Subcutaneous abdominal adipose tissue (tissue), 5 donors: ENCODE results near the gene ISOC2.
"Not testable (repeated sequence)": the region's sequence is repeated elsewhere in the genome, so short reads cannot be mapped to it uniquely, and the experiment has no call there.

Source experiments
- H3K27ac ChIP-seq: one replicate; pipeline ENCODE4 v1.7.0; 2013; ENCODE audit warnings: low read depth, mild to moderate bottlenecking, inconsistent platforms, low read length, moderate library complexity
- H3K27me3 ChIP-seq, 5 donors: one replicate each; pipeline ENCODE4 v1.7.0; 2013; ENCODE audit warnings: low read length in 5 of 5, inconsistent platforms in 1 of 5; ENCODE audit not compliant: control insufficient read depth in 5 of 5, insufficient read depth in 4 of 5
- H3K36me3 ChIP-seq, 5 donors: one replicate each; pipeline ENCODE4 v1.7.0; 2013; ENCODE audit warnings: low read length in 5 of 5; ENCODE audit not compliant: control insufficient read depth in 5 of 5, insufficient read depth in 5 of 5
- H3K4me1 ChIP-seq, 5 donors: one replicate each; pipeline ENCODE4 v1.7.0; 2013; ENCODE audit warnings: low read length in 5 of 5, mild to moderate bottlenecking in 3 of 5, moderate library complexity in 1 of 5; ENCODE audit not compliant: control insufficient read depth in 5 of 5, insufficient read depth in 5 of 5
- H3K4me3 ChIP-seq, 5 donors: one replicate each; pipeline ENCODE4 v1.7.0; 2013; ENCODE audit warnings: low read length in 5 of 5, low read depth in 1 of 5
- H3K9ac ChIP-seq, 5 donors: one replicate each; pipeline ENCODE4 v1.7.0; 2013; ENCODE audit warnings: low read length in 5 of 5, mild to moderate bottlenecking in 4 of 5, moderate library complexity in 3 of 5
- H3K9me3 ChIP-seq, 5 donors: one replicate each; pipeline ENCODE4 v1.7.0; 2013; ENCODE audit warnings: low read length in 5 of 5; ENCODE audit not compliant: control insufficient read depth in 5 of 5
- donor health status: healthy.
- donor health status: healthy.
- donor health status: healthy.
- donor health status: healthy.
- donor health status: healthy.

ISOC2 gene

GRCh38 chr19:55451163-55451964, 10.1 kb downstream of the ISOC2 start:
- Histone ChIP-seq H3K27ac (no peak overlapping the region), H3K4me3 (no peak overlapping the region), H3K4me1 (peaks cover 0 to 13% (median 9%) of the 10 kb centered on the region in 5 donors), H3K9ac (no peak overlapping the region), H3K27me3 (peaks cover 12 to 42% (median 33%) of the 10 kb centered on the region in 5 donors), H3K36me3 (peaks cover 0 to 22% (median 3%) of the 10 kb centered on the region in 5 donors), H3K9me3 (no peaks in the 10 kb centered on the region)

DNA sequence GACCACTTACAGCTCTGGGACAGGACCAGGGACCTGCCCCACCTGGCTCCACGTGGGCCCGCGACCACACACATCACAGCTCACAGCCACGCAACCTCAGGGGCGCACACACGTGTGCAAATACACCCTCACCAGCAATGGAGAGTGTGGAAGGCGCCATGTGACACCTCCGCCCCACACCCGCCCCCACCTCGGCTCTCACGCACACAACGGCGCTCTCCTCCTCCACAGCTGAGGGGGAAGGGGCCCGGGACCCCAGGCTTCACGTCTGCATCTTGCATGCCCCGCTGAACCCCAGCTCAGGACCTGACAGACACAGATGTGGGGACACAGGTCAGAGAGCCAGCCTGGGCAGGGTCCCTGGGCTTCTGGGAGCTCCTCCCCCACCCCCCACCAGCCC, 12.0 kb downstream of the ISOC2 start:
- Histone ChIP-seq H3K4me1 (peaks cover 0 to 13% (median 9%) of the 10 kb centered on the region in 5 donors), H3K36me3 (peaks cover 0 to 9% (median 0%) of the 10 kb centered on the region in 5 donors), H3K9me3 (no peaks in the 10 kb centered on the region), H3K9ac (no peak overlapping the region), H3K27me3 (peaks cover 17 to 54% (median 42%) of the 10 kb centered on the region in 5 donors), H3K4me3 (no peak overlapping the region), H3K27ac (no peak overlapping the region)

DNA sequence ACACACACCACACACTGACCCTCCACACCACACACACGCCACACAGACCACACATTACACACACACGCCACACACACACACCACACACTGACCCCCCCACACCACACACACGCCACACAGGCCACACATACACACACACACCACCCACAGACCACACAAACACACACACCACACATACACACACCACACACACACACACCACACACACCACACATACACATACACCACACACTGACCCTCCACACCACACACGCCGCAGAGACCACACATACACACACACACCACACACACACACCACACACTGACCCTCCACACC, 13.3 kb downstream of the ISOC2 start:
- H3K4me1 ChIP-seq: peaks cover 0 to 13% (median 9%) of the 10 kb centered on the region in 5 donors
- H3K9me3 ChIP-seq, H3K4me3 ChIP-seq, H3K9ac ChIP-seq, H3K27ac ChIP-seq, H3K36me3 ChIP-seq: not testable (repeated sequence)
- peaks cover 25 to 63% (median 52%) of the 10 kb centered on the region in 5 donors for H3K27me3 ChIP-seq

- Histone ChIP-seq H3K4me1 (peaks cover 0 to 10% (median 9%) of the 10 kb centered on the region in 5 donors), H3K4me3 (no peak overlapping the region), H3K9ac (no peak overlapping the region), H3K9me3 (no peaks in the 10 kb centered on the region), H3K27me3 (peaks cover 25 to 61% (median 54%) of the 10 kb centered on the region in 5 donors), H3K36me3 (no peaks in the 10 kb centered on the region), H3K27ac (no peak overlapping the region)
Observed at GRCh38 chr19:55447421-55448174, 13.8 kb downstream of the ISOC2 start.

DNA sequence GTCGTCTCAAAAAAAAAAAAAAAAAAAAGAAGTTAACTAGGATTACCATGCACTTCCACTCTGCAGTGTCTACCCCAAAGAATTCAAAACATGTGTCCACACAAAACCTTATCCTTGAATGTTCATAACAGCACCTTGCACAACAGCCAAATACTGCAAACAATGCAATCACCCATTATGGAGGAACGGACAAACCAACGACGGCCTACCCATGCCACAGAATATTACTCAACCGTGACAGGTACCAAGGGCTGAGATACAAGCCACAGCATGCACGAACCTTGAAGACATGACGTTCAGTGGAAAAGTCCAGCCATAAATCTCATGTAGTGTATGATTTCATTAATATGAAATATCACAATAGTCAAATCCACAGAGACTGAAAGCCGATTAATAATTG, 15.4 kb downstream of the ISOC2 start:
- no peaks in the 10 kb centered on the region for H3K36me3 ChIP-seq
- H3K4me1 ChIP-seq: peaks cover 0 to 10% (median 5%) of the 10 kb centered on the region in 5 donors
- peaks cover 27 to 62% (median 58%) of the 10 kb centered on the region in 5 donors for H3K27me3 ChIP-seq
- H3K4me3 ChIP-seq: no peak overlapping the region
- H3K27ac ChIP-seq: no peak overlapping the region
- no peaks in the 10 kb centered on the region for H3K9me3 ChIP-seq
- no peak overlapping the region for H3K9ac ChIP-seq

DNA sequence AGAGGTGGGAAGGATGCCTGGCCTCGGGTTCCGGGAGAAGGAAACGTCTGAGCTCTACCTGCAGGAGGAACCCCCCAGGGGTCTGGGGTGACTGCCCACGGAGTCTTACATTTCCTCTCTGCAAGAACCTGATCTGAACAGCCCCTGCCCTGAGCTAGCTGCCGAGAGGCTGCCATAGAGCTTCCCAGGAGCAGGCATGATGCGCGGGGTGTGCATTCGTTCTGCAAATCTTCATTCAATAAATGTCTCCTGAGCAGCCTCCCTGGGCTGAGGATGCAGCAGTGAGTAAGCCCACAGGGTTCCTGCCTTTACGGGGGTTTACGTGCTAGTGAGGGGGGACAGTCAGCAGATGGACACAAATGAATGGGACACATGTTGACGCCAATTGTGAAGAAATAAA, 16.8 kb downstream of the ISOC2 start:
- Histone ChIP-seq H3K36me3 (no peaks in the 10 kb centered on the region), H3K4me3 (no peak overlapping the region), H3K9ac (no peak overlapping the region), H3K9me3 (no peaks in the 10 kb centered on the region), H3K4me1 (peaks cover 0 to 20% (median 6%) of the 10 kb centered on the region in 5 donors), H3K27ac (no peak overlapping the region), H3K27me3 (peaks cover 35 to 65% (median 63%) of the 10 kb centered on the region in 5 donors)

DNA sequence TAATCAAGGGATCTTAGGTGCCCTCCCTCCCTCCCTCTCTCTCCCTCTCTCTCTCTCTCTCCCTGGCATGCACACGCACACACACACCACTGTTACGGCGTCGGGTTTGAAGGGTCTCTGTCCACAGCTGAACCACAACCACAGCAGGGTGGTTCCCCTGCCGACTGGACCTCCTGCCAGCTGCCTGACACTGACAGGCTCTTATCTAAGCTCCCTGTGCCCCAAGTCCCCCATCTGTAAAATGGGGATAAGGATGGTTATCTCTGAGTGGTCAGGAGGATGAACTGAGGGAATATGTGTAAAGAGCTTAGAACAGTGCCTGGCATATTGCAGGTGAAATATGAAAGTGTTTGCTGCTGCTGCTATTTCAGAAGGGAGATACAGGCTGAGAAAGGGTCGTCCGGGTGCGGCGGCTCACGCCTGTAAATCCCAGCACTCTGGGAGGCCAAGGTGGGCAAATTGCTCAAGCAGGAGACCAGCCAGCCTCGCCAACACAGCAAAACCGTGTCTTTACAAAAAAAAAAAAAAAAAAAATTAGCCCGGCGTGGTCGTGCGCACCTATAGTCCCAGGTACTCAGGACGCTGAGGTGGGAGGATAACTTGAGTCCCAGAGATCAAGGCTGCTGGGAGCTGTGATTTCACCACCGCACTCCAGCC, 17.5 kb downstream of the ISOC2 start:
- Histone ChIP-seq H3K27ac (no peak overlapping the region), H3K36me3 (no peaks in the 10 kb centered on the region), H3K4me1 (peaks cover 0 to 20% (median 6%) of the 10 kb centered on the region in 5 donors), H3K9me3 (peaks cover 0 to 2% (median 0%) of the 10 kb centered on the region in 5 donors), H3K9ac (no peak overlapping the region), H3K4me3 (no peak overlapping the region), H3K27me3 (peaks cover 36 to 65% (median 63%) of the 10 kb centered on the region in 5 donors)

GRCh38 chr19:55443045-55443823, 18.2 kb downstream of the ISOC2 start, which contains the start of gene SHISA7:
TSS of gene SHISA7 (minus strand) at chr19:55443300. CDS start at chr19:55442863, 437 bp downstream.
- Histone ChIP-seq H3K4me3 (no peak within 1 kb of the TSS), H3K27ac (no peak within 1 kb of the TSS), H3K4me1 (peaks cover 0 to 20% (median 6%) of the 10 kb centered on the region in 5 donors), H3K9me3 (peaks cover 0 to 4% (median 0%) of the 10 kb centered on the region in 5 donors), H3K9ac (no peak within 1 kb of the TSS), H3K36me3 (no peaks in the 10 kb centered on the region), H3K27me3 (peaks cover 38 to 71% (median 67%) of the 10 kb centered on the region in 5 donors)

GRCh38 chr19:55442372-55442961, 19.0 kb downstream of the ISOC2 start:
- peaks cover 0 to 20% (median 6%) of the 10 kb centered on the region in 5 donors for H3K4me1 ChIP-seq
- H3K4me3 ChIP-seq: no peak overlapping the region
- no peak overlapping the region for H3K27ac ChIP-seq
- H3K9ac ChIP-seq: no peak overlapping the region
- H3K9me3 ChIP-seq: peaks cover 0 to 4% (median 0%) of the 10 kb centered on the region in 5 donors
- H3K36me3 ChIP-seq: no peaks in the 10 kb centered on the region
- peaks cover 38 to 75% (median 65%) of the 10 kb centered on the region in 5 donors for H3K27me3 ChIP-seq
